ENCODE results near the gene CPNE2. TPM values are rescaled to one million over a fixed set of nuclear protein-coding genes. Genes with fewer than 3 reads are reported as not detected.
A peak's percentile ranks its signal among the peaks of the same experiment; 100 is the strongest.

CPNE2 gene
- total RNA-seq, 1 experiment from 2014 or later = 36.7 TPM

DNA sequence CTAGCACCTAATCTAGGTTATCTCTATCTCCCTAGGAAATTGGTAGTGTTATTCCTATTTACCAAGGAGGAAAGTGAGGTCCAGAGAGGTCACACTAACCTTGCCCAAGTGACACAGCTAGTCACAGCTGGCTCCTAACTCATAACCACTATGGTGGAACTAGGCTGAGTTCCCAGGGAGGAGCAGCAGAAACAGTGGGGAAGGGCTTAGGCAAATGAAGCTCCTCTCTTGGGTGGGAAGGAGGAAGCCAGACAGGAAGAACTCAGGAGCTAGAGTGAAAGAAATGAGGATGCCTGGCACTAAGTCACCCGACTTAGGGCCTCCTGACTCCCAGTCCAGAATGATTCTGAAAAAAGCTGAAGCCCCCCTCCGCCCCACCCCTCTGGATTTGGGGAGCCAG is 59.0 kb downstream of the CPNE2 start:
- DNase-seq (ENCODE audit: low spot score) = no peak
- in situ Hi-C loops (cut with HindIII; ENCODE audit: low sequenced_read_pairs) = no loop called here

DNA sequence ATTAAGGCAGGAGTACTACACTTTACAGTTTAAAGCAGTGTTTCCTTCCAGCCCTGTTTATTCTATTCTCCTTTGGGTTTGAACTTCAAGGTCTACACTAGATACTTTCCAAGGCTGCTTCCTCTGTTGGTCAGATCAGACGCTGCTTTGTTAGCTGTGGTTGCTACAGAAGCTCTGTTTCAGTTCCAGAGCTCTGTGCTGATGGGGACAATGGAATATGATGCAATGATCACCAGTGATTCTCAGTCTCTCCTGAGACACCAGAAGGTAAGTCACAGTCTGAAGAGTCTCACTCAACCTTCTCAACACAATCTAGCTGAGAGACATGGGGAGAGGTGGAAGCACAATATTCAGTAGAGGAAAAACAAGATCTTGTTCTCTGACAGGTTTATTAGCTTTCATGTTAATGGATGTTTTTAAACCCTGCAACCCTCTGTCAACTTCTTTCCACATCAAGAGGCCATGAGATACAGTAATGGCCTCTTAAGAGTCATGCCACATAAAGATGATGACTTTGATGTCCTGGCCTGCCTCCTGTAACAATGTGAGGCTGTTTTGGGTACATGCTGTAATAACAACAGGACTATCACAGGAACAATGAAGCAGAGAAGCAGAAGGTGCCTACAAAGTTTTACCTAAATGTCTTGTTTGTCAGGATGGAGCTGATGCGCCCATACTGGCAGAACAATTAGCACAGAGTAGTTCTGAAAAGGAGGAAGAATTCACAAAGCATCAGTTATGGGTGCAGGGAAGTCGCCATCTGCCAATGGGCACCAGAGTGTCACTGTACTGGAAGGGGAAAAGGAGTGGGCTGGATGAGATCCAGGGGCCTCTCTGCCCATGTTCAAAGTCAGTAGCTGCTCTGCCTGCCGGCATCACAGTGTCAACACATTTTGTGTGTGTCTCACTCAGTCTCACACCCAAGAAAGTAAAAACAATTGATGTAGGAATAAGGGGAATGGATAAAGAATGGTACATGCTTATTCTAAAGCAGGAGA is 60.0 kb downstream of the CPNE2 start:
- no peak for DNase-seq (ENCODE audit: low spot score)
- in situ Hi-C loops (cut with HindIII; ENCODE audit: low sequenced_read_pairs) = no loop called here

DNA sequence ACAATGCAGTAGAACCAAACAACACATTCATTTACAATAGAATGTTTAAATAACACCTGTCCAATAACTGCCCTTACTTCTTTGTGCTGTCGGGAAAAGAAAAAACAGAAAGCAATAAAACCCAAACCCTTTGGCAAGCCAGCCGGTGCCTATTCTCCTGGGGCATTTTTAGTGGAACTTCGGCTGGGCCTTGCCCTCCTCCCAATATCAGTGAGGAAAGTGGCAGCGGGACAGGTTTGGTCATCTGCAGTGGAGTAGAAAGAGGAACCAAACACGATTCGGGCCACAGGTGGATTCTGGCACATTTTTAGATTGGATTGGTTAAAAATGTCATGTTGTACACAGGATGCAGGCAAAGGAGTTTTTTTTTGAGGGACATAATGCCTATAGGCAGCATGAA is 61.5 kb downstream of the CPNE2 start:
- no peak for DNase-seq (ENCODE audit: low spot score)
- in situ Hi-C loops (cut with HindIII; ENCODE audit: low sequenced_read_pairs) = no loop called here

DNA sequence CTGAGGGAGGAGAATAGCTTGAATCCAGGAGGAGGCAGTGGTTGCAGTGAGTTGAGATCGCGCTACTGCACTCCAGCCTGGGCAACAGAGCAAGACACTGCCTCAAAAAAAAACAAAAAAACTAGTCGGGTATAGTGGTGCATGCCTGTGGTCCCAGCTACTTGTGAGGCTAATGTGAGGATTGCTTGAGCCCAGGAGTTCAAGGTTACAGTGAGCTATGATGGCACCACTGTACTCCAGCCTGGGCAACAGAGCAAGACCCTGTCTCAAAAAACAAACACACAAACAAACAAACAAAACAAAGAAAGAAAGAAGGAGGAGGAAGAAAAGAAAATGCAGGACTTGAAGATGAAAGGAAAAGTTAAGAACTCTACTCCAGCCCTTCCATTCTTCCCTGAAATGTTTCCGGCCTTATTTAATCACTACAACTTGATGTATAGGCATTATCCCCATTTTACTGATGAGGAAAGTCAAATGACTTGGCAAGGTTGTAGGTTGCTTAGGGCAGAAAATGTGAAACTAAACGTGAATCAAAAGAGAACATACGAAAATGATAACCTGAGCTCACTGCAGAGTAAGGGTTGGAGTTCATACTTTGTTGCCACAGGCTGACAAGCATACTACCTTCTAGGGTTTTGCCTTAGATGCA is 63.4 kb downstream of the CPNE2 start:
- in situ Hi-C loops (cut with HindIII; ENCODE audit: low sequenced_read_pairs) = no loop called here
- DNase-seq (ENCODE audit: low spot score) = no peak

DNA sequence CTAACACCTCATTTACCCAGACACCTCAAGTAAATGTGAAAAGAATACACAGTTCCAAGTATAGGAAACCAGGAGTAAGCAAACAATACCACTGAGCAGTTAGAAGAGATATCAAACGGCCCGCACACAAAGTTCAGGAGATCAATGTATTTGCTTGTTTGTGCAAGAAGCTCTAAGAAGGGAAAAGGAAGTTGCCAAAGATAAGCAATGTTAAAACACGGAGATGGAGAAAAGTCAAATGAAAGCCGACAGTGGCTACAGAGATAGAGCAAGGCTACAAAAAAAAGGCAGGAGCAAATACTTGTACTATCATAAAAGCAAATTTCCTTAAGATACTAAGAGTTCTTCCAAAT is 63.9 kb downstream of the CPNE2 start:
- no peak for DNase-seq (ENCODE audit: low spot score)
- in situ Hi-C loops (cut with HindIII; ENCODE audit: low sequenced_read_pairs) = no loop called here

DNA sequence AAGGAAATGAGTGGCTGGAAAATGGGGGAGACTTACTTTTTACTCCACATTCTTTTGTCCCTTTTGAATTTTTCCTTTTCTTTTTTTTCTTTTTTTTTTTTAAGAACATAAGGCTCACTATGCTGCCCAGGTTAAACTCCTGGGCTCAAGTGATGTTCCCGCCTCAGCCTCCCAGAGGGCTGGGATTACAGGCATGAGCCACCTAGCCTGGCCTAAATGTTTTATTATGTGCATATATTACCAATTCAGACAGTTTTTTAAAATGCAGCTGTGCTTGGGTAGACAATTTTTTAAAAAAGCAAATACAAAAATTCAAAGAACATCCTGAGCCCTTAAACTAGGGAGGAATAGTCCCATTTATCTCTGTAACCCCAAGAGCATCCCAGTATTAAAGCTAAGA is 65.2 kb downstream of the CPNE2 start:
- in situ Hi-C loops (cut with HindIII; ENCODE audit: low sequenced_read_pairs) = no loop called here

DNA sequence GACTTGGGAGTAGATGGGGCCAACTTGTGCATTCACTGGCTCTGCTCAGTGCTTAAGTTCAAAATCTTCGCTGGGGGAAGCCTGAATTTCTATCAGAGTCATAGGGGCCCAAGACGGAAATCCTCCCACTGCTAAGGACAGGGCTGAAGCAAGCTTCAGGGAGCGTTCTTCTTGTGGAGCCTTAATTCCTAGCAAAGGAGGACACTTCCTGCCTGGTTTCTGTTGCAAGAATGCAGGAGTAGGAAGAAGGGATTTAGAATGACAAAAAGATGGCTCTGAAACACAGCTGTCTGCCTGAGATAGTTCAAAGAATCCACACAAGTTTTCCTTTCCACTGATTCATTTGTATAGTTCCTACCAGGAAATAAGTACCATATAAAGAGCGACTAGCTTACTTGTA is 67.1 kb downstream of the CPNE2 start:
- in situ Hi-C loops (cut with HindIII; ENCODE audit: low sequenced_read_pairs) = no loop called here
- no peak for DNase-seq (ENCODE audit: low spot score)

More for the DNA sequence above, 65.2 kb downstream of the CPNE2 start:
- DNase-seq (ENCODE audit: low spot score) = no peak

DNA sequence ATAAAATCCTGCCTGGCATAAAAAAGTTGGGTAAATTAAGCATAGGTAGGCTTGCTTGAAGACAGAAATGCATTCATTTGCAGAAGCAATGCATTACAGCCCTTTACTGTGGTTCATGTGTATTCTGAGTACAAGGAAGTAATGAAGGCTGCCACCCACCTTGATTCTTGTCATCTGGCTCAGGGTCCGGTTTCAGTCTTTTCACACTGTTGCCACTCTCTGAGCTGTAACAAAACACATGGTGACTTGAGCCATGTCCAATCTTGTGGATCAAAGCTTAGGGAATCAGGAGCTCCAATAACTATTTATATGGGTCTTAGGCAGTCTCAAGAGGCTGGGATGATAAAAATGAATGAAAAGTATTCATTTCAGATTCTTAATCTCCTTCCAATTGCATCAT is 71.5 kb downstream of the CPNE2 start:
- no peak for DNase-seq (ENCODE audit: low spot score)
- in situ Hi-C loops (cut with HindIII; ENCODE audit: low sequenced_read_pairs) = no loop called here

DNA sequence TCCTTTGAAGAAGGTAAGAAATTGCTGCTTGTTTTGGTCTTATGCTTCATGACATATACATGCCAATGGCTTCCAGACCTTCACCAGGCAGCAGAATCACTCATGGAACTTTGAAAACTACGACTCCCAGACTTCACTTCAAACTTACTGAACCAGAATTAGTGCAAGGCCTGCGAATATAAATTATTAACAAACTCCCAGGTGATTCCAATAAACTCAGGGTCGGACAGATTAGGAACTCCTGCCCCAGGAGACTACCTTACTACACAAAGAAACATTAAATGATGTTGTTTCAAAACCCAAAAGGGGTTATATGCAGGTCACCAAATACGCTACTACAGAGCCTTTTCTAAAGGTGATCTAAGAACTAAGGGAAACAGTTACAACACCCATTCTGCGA is 73.1 kb downstream of the CPNE2 start:
- DNase-seq (ENCODE audit: low spot score) = no peak
- in situ Hi-C loops (cut with HindIII; ENCODE audit: low sequenced_read_pairs) = no loop called here

DNA sequence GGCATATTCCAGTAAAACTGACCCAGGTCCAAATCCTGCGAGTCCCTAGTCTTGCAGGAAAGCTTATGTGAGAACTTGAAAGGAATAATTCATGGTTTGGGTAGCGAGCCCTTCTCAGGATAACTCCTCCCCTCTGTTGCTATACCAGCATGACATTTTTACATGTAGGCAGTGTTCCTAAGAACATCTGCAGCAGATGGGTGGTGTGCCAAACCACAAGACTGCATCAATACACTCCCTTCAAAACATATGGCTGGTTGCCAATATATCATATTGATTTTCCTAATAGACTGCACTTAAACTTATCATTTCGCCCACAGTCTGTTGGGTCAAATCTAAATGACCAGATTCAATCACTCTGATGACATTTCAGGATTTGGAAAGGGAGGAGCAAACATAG is 73.6 kb downstream of the CPNE2 start:
- in situ Hi-C loops (cut with HindIII; ENCODE audit: low sequenced_read_pairs) = no loop called here
- no peak for DNase-seq (ENCODE audit: low spot score)

DNA sequence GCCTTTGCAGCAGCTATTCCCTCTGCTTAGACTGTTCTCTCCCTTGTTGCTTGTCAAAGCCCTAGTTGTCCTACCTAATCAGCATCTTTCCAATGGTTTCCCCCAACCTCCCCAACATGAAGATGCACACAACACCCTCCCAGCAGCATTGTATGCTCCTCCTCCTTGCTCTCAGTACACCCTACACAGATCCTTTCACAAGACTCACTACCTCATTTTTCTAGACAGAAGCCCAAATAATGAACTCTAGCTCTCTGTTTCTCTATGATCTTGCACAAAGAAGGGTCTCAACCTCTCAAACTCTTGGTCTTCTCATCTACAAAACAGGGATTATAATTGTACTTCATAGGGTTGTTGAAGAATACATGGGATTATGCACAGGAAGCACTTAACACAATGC is 74.1 kb downstream of the CPNE2 start:
- no peak for DNase-seq (ENCODE audit: low spot score)
- in situ Hi-C loops (cut with HindIII; ENCODE audit: low sequenced_read_pairs) = no loop called here

DNA sequence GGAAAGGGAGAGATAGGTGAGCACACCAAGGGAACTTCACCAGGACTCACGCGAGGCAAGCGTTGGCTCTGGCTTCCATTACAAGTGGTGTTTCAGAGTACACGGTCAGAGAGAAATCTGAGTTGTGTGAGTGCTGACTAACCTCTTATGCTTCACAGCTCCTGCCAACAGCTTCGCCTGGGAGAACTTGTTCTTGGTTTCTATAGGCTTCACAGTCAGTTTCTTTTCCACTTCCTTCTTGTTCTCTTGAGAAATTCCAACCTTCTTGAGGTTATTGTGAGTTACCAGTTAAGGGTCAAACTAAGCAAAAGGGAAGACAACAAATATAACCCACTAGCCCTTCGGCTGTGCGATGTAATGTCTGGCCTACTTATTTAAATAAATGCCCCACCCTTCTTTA is 74.6 kb downstream of the CPNE2 start:
- in situ Hi-C loops (cut with HindIII; ENCODE audit: low sequenced_read_pairs) = no loop called here
- DNase-seq (ENCODE audit: low spot score) = no peak

DNA sequence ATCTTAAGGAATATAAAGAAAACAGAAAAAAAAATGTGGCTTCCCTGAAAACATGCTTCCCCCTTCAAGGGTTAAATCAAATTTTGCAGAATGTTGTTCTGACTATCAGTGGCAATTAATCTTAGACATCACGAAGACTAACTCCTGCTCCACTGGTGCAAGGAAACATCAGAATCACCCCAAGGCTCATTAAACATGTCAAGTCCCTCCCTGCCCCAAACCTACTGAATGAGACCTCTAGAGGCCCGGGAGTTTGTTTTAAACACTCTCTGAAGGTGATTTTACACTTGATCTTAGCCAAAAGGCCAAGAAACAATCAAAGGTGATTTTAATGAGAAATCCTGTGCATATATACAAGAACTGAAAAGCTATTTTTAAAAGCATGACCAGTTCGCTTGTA is 75.2 kb downstream of the CPNE2 start:
- in situ Hi-C loops (cut with HindIII; ENCODE audit: low sequenced_read_pairs) = no loop called here
- DNase-seq (ENCODE audit: low spot score) = no peak

DNA sequence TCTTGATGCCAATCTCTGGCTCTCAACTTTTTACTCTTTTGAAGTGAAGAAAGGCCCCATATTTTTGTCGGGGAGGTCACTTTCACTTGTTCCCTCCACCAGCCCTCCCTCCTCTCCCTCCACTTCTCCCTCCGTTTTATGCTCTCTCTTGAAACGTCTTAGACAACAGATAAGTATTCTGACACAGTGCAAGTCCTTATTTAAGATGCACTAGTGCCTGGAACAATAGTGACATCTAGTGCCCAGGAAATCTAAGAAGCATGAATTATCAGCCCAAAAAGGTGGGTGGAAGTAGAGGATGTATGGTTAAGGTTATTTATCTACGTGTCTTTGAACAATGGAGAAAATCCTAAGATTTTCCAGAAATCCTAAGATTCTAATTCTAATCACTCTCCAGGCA is 75.6 kb downstream of the CPNE2 start:
- peak; percentile 47 for DNase-seq (ENCODE audit: low spot score)
- in situ Hi-C loops (cut with HindIII; ENCODE audit: low sequenced_read_pairs) = no loop called here

DNA sequence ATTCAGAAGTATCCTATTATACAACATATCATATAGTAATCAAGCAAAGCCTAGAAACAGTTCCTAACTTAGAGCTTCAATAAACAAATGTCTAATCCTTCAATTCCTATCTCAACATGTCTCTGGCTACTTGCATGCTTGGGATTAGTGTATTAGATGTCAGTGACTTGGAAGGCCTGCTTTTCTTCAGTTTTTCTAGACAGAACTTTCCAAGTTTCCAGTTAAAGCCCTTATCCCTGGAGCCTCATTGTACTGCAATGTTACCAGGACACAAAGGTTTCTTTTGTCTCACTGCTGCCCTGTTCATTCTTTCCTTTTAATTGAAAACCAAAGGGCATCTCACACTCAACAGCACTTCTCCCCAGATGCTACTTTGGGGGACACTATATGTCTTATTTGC is 76.9 kb downstream of the CPNE2 start:
- no peak for DNase-seq (ENCODE audit: low spot score)
- in situ Hi-C loops (cut with HindIII; ENCODE audit: low sequenced_read_pairs) = no loop called here

DNA sequence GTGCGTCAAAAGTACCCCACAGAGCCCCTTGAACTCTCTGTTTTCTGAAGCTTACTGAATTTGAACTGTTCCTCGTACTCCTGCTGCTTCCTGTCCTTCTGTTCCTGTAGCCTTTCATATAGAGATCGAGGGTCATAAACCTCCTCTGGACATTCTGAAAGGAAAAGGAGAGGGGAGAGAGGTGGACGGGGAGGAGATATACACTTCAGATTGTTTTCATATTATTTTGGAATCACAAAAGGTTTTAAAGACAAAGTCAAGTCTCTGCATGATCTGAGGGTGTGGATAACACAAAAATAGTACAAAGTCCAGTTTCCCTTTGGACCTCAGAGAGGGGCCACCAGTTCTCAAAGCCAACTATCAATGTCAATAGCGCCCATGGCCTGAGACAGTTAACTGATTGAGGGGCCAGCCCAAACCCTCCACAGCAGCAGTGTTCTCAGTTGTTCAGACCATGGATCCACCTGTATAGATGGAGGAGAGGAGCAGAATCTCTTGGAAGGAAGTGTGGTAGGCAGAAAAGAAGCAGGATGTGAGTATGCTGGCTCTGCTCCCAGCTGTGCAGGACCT is 80.4 kb downstream of the CPNE2 start:
- DNase-seq (ENCODE audit: low spot score) = no peak
- in situ Hi-C loops (cut with HindIII; ENCODE audit: low sequenced_read_pairs) = no loop called here

DNA sequence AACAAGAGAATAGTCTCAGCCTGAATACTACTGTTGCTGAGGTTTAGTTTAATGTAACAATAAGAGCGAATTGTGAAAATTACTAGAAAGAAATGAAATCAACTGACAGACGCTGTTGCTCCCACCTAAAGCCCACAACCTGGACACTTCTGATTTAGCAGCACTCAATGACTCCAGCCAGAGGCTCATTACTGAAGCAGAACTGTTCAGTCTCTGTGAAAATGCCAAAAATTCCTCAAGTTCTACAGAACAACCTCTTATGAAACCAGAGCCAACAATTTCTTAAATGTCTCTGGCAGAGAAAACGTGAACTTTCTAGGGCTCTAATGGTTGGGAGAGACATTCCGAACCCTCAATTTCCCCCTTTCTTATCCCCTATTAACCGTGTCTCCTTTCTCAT is 83.5 kb downstream of the CPNE2 start:
- in situ Hi-C loops (cut with HindIII; ENCODE audit: low sequenced_read_pairs) = no loop called here
- DNase-seq (ENCODE audit: low spot score) = no peak

DNA sequence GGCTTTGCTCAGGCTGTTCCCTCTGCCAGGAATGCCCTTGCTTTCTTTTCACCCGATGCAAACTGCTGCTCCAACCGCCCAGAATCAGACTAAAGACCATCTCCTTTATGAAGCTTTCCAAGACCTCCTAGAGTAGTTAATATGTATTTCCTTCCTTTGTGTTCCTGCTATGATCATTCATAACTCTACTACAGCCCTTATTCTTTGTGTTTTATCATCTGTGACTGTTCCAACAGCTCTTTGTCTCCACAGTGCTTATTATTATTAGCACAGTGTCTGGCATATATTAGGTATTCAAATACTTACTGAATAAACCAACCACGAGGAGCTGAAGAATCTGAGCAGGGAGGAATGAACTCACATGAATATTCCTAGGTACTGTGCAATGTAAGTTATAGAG is 85.8 kb downstream of the CPNE2 start:
- in situ Hi-C loops (cut with HindIII; ENCODE audit: low sequenced_read_pairs) = no loop called here
- no peak for DNase-seq (ENCODE audit: low spot score)

DNA sequence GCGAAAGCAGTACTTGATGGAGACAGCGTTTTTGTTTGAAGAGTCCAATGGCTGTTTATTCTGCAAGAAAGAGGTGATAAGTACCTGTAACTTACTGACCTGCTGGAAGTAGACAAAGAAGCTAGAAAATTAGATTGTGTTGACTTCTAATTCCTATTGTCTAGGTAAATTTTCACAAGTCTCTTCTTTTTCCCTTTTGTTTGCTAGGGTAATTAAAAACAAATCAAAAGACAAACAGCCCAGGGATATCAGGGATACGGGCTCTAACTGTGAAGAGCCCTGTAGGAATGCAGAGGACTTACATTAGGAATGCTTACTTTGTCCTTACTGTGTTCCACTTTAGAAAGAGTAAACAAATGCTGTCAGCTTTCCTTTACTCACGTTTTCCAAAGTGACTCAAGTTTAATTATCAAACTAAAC is 86.4 kb downstream of the CPNE2 start:
- in situ Hi-C loops (cut with HindIII; ENCODE audit: low sequenced_read_pairs) = no loop called here
- DNase-seq (ENCODE audit: low spot score) = no peak

DNA sequence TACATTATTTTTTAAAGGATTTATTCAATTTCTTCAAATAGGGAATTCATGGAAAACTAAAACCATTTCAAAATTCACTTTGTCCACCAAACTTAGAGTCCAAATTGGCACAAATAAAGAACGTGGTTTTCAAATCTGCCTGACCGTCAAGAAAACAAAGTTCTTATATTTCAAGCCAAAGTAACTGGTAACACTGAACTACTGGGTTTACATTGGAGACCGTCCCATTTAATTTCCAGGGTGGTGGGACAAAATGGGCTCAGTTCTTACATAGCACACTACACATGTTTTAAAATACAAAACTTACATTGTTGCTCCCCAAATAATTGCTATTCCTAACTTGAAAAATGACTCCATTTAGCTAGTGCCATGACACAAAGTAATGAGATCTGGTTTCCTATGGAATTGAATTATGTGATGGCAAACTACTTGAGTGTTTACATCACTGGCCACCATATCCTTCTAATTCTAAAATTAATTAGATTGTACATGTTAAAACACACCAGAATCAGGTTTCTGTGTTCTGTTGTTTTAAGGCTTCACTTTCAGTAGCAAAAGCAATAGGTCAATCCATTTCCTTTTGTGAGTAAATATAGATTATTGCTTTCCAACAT is 86.9 kb downstream of the CPNE2 start:
- in situ Hi-C loops (cut with HindIII; ENCODE audit: low sequenced_read_pairs) = no loop called here

More for the DNA sequence above, 86.9 kb downstream of the CPNE2 start:
- DNase-seq (ENCODE audit: low spot score) = no peak

Measured in G401 (cell line).